HepG2 (cell line): ENCODE data around the gene ZNF503. TPM values are rescaled to one million over a fixed set of nuclear protein-coding genes. Genes with fewer than 3 reads are reported as not detected.
A peak's percentile ranks its signal among the peaks of the same experiment; 100 is the strongest.

Source experiments
- AKNA ChIP-seq: sonication (generic); formaldehyde crosslinking; IDR thresholded peaks from 2 replicates; pipeline ENCODE4 v1.4.0; 2020; ENCODE audit warnings: missing genetic modification reagents, borderline replicate concordance
- E2F1 ChIP-seq: sonication (generic); formaldehyde crosslinking; IDR thresholded peaks from 2 replicates; pipeline ENCODE4 v1.5.0; 2020; ENCODE audit warnings: missing genetic modification reagents
- FOXP1 ChIP-seq, 2 experiments: fragments of 450-650 bp in 1 of 2; IDR thresholded peaks; 2 replicates each; pipeline ENCODE4 v1.6.1; 2017 to 2018; ENCODE audit warnings: antibody characterized with exemption in 1 of 2
- NCOA5 ChIP-seq: sonication (generic); formaldehyde crosslinking; IDR thresholded peaks from 2 replicates; pipeline ENCODE4 v1.4.0; 2020; ENCODE audit warnings: missing genetic modification reagents
- POGZ ChIP-seq: sonication (generic); formaldehyde crosslinking; IDR thresholded peaks from 2 replicates; pipeline ENCODE4 v1.4.0; 2020; ENCODE audit warnings: mild to moderate bottlenecking, missing genetic modification reagents
- SAFB2 ChIP-seq: sonication (generic); formaldehyde crosslinking; IDR thresholded peaks from 2 replicates; pipeline ENCODE4 v1.5.1; 2020; ENCODE audit warnings: missing genetic modification reagents, low read depth, mild to moderate bottlenecking, borderline replicate concordance
- ZEB1 ChIP-seq: IDR thresholded peaks from 2 replicates; pipeline ENCODE4 v1.6.1; 2012; ENCODE audit warnings: mild to moderate bottlenecking, low read depth, inconsistent platforms; ENCODE audit not compliant: insufficient replicate concordance
- ZNF318 ChIP-seq: sonication (generic); formaldehyde crosslinking; IDR thresholded peaks from 2 replicates; pipeline ENCODE4 v1.4.0; 2020; ENCODE audit warnings: mild to moderate bottlenecking, missing genetic modification reagents
- ZNF354B ChIP-seq: sonication (generic); formaldehyde crosslinking; IDR thresholded peaks from 2 replicates; pipeline ENCODE4 v1.8.0; 2022; ENCODE audit warnings: mild to moderate bottlenecking, missing genetic modification reagents
- ZNF605 ChIP-seq: sonication (generic); formaldehyde crosslinking; IDR thresholded peaks from 2 replicates; pipeline ENCODE4 v1.8.0; 2022; ENCODE audit warnings: mild to moderate bottlenecking, missing genetic modification reagents
- ZNF710 ChIP-seq: sonication (generic); formaldehyde crosslinking; IDR thresholded peaks from 2 replicates; pipeline ENCODE4 v1.5.0; 2020; ENCODE audit warnings: mild to moderate bottlenecking, missing genetic modification reagents, borderline replicate concordance
- polyA plus RNA-seq, 8 experiments: library from polyadenylated mRNA; depleted of rRNA in 3 of 8; stranded (reverse) in 7 of 8; unstranded in 1 of 8; fragments of >200 nt; fragmentation: Illumina TruSeq in 4 of 8; extraction: Trizol in 4 of 8; gene quantifications; 2 replicates each; pipeline versions ENCODE4 v1.2.1 to v1.2.3, GENCODE V29; 2011 to 2016; ENCODE audit warnings: low read depth in 4 of 8, missing spikeins in 1 of 8, mixed read lengths in 1 of 8; ENCODE audit not compliant: insufficient read depth in 1 of 8
- total RNA-seq, 5 experiments: library from RNA; depleted of rRNA; stranded (reverse); fragments of >200 nt; fragmentation: Illumina TruSeq; extraction: Trizol; gene quantifications; 2 replicates each; pipeline ENCODE4 v1.2.3, GENCODE V29; 2016; ENCODE audit warnings: low read depth in 1 of 5

ZNF503 gene
- total and polyA plus RNA-seq, 2 of the 13 experiments (the other 11 are each of a cell fraction or from before 2014, with no cell fraction given): 2.7 to 8.3 TPM

GRCh38 chr10:75402486-75403143, 1.1 kb upstream of the ZNF503 start (continued):
- TF ChIP-seq ZNF318 (CRISPR knock-in tag) (no peak), FOXP1 (IDR thresholded peaks at IDR 0.05) (no peak), FOXP1 (CRISPR knock-in tag; IDR thresholded peaks at IDR 0.05) (peak; percentile 42; the same call in 1 of the 2 replicates), ZNF354B (peak; percentile 70; the same call in 1 of the 2 replicates), SAFB2 (peak; percentile 31; the same call in 1 of the 2 replicates), ZNF605 (CRISPR knock-in tag) (0 out of 2 replicates have a peak, but pooled peaks have one; percentile 1), AKNA (no peak), ZEB1 (peak; percentile 5), NCOA5 (CRISPR knock-in tag) (0 out of 2 replicates have a peak, but pooled peaks have one; percentile 57), ZNF710 (CRISPR knock-in tag) (peak; percentile 90; the same call in 1 of the 2 replicates), POGZ (CRISPR knock-in tag) (no peak), E2F1 (CRISPR knock-in tag) (no peak)
